Measurements from ENCODE around the gene CYB561. TPM values are rescaled to one million over a fixed set of nuclear protein-coding genes. Genes with fewer than 3 reads are reported as not detected.

CYB561 gene
- total and polyA plus RNA-seq, 9 of the 15 experiments (the other 6 are each of a cell fraction or from before 2014, with no cell fraction given) = 4.0 to 30.8 (median 17.4) TPM

DNA sequence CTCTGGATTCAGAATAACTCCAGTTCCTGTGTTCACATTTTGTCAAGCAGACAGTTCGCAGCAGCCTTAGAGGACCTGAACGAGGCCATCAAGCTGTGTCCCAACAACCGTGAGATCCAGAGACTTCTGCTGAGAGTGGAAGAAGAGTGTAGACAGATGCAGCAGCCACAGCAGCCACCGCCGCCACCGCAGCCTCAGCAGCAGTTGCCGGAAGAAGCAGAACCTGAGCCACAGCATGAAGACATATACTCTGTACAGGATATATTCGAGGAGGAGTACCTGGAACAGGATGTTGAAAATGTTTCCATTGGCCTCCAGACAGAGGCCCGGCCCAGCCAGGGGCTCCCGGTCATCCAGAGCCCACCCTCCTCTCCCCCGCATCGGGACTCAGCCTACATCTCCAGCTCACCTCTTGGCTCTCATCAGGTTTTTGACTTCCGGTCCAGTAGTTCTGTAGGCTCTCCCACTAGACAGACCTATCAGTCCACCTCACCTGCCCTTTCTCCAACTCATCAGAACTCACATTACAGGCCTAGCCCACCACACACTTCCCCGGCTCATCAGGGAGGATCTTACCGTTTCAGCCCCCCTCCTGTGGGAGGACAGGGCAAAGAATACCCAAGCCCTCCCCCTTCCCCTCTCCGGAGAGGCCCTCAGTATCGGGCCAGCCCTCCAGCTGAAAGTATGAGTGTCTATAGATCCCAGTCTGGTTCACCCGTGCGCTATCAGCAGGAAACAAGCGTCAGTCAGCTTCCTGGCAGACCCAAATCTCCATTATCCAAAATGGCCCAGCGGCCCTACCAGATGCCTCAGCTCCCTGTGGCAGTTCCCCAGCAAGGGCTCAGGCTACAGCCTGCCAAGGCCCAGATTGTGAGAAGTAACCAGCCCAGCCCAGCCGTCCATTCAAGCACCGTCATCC is 25.9 kb downstream of the CYB561 start (continued):
- TF ChIP-seq, protein P1, sequence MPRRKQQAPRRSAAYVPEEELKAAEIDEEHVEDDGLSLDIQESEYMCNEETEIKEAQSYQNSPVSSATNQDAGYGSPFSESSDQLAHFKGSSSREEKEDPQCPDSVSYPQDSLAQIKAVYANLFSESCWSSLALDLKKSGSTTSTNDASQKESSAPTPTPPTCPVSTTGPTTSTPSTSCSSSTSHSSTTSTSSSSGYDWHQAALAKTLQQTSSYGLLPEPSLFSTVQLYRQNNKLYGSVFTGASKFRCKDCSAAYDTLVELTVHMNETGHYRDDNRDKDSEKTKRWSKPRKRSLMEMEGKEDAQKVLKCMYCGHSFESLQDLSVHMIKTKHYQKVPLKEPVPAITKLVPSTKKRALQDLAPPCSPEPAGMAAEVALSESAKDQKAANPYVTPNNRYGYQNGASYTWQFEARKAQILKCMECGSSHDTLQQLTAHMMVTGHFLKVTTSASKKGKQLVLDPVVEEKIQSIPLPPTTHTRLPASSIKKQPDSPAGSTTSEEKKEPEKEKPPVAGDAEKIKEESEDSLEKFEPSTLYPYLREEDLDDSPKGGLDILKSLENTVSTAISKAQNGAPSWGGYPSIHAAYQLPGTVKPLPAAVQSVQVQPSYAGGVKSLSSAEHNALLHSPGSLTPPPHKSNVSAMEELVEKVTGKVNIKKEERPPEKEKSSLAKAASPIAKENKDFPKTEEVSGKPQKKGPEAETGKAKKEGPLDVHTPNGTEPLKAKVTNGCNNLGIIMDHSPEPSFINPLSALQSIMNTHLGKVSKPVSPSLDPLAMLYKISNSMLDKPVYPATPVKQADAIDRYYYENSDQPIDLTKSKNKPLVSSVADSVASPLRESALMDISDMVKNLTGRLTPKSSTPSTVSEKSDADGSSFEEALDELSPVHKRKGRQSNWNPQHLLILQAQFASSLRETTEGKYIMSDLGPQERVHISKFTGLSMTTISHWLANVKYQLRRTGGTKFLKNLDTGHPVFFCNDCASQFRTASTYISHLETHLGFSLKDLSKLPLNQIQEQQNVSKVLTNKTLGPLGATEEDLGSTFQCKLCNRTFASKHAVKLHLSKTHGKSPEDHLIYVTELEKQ (CRISPR knock-in tag; IDR thresholded peaks at IDR 0.05) = no peak
- TF ChIP-seq, protein P2, sequence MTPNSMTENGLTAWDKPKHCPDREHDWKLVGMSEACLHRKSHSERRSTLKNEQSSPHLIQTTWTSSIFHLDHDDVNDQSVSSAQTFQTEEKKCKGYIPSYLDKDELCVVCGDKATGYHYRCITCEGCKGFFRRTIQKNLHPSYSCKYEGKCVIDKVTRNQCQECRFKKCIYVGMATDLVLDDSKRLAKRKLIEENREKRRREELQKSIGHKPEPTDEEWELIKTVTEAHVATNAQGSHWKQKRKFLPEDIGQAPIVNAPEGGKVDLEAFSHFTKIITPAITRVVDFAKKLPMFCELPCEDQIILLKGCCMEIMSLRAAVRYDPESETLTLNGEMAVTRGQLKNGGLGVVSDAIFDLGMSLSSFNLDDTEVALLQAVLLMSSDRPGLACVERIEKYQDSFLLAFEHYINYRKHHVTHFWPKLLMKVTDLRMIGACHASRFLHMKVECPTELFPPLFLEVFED (CRISPR knock-in tag; conservative IDR thresholded peaks at IDR 0.05) = no peak
- TF ChIP-seq ZNF57 (CRISPR knock-in tag; IDR thresholded peaks at IDR 0.05) (no peak), NCOA1 (IDR thresholded peaks at IDR 0.05; ENCODE audit: low read depth) (peak; percentile 55; the same call in 1 of the 2 replicates), GTF2E2 (tag; IDR thresholded peaks at IDR 0.05) (no peak), RFX7 (CRISPR knock-in tag; IDR thresholded peaks at IDR 0.05) (no peak), ZNF232 (CRISPR knock-in tag; IDR thresholded peaks at IDR 0.05) (no peak), SRSF7 (optimal IDR thresholded peaks at IDR 0.05; ENCODE audit: low read depth, low read length) (no peak), NELFE (IDR thresholded peaks at IDR 0.05; ENCODE audit: insufficient read depth, insufficient read length) (no peak), BCL6 (CRISPR knock-in tag; IDR thresholded peaks at IDR 0.05) (no peak), NR3C1 (CRISPR knock-in tag; IDR thresholded peaks at IDR 0.05) (no peak), POLR2G (IDR thresholded peaks at IDR 0.05; ENCODE audit: low read depth, low read length) (peak; percentile 38; the same call in 1 of the 2 replicates), ZNF740 (CRISPR knock-in tag; IDR thresholded peaks at IDR 0.05) (no peak), ZNF740 (tag; IDR thresholded peaks at IDR 0.05) (no peak), MEF2D (tag; conservative IDR thresholded peaks at IDR 0.05; ENCODE audit: low read depth) (no peak), ARID1B (IDR thresholded peaks at IDR 0.05) (peak; percentile 91), HNRNPK (IDR thresholded peaks at IDR 0.05; ENCODE audit: low read depth, low read length, poor library complexity, severe bottlenecking) (no peak)
- TF ChIP-seq, protein P3, sequence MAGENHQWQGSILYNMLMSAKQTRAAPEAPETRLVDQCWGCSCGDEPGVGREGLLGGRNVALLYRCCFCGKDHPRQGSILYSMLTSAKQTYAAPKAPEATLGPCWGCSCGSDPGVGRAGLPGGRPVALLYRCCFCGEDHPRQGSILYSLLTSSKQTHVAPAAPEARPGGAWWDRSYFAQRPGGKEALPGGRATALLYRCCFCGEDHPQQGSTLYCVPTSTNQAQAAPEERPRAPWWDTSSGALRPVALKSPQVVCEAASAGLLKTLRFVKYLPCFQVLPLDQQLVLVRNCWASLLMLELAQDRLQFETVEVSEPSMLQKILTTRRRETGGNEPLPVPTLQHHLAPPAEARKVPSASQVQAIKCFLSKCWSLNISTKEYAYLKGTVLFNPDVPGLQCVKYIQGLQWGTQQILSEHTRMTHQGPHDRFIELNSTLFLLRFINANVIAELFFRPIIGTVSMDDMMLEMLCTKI (IDR thresholded peaks at IDR 0.05; ENCODE audit: partially characterized antibody) = no peak
- TF ChIP-seq, protein P4, sequence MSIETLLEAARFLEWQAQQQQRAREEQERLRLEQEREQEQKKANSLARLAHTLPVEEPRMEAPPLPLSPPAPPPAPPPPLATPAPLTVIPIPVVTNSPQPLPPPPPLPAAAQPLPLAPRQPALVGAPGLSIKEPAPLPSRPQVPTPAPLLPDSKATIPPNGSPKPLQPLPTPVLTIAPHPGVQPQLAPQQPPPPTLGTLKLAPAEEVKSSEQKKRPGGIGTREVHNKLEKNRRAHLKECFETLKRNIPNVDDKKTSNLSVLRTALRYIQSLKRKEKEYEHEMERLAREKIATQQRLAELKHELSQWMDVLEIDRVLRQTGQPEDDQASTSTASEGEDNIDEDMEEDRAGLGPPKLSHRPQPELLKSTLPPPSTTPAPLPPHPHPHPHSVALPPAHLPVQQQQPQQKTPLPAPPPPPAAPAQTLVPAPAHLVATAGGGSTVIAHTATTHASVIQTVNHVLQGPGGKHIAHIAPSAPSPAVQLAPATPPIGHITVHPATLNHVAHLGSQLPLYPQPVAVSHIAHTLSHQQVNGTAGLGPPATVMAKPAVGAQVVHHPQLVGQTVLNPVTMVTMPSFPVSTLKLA (conservative IDR thresholded peaks at IDR 0.05) = peak in 1 of 2 experiments; percentile 53; a peak in 1 of 4 replicates
